GM18951 (cell line): ENCODE results near the gene CD86.
"Not testable (repeated sequence)": the region's sequence is repeated elsewhere in the genome, so short reads cannot be mapped to it uniquely, and the experiment has no call there.

Experiments
- POLR2A ChIP-seq: IDR thresholded peaks from 4 replicates; pipeline ENCODE4 v1.6.1; 2011; ENCODE audit warnings: mild to moderate bottlenecking; ENCODE audit not compliant: insufficient read length, insufficient read depth; ENCODE audit errors: extremely low read depth
- in situ Hi-C: fragments of 300-500 bp; cut with MboI; formaldehyde crosslinking; loops from one replicate; pipeline ENCODE4 v1.12.0; 2022; ENCODE audit warnings: low sequenced_read_pairs, mixed read lengths, inconsistent platforms; ENCODE audit not compliant: unreplicated experiment

CD86 gene

DNA sequence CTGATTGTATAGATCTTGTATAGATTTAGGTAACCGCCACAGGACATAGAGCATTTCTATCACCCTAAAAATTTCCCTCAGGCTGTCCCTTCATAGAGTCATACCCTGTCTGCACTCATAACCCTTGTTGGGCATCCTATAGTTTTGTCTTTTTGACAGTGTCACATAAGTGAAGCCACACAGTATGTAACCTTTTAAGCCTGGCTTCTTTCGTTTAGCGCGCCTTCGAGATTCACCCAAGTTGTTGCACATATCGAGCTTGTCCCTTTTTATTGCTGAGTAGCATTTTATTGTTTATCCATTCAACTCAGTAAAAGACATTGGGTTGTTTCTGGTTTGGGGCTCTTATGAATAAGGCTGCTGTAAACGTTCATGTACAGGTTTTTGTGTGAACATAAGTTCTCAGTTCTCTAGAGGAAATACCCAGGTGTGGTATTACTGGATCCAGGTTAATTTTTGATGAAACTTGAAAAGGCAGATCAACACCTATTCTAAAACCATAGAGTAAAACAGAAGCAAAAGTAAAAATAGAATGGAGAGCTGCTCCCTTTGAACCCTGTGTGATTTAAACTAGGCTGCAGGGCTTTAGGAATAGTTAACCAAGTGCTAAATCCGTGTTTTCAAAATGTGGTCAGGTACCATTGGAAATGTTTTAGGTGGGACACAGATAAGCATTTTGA is 49.5 kb downstream of the CD86 start:
- TF ChIP-seq POLR2A, result no peak
- in situ Hi-C loops, result loop anchor here (10.0 kb wide), 1 partner anchor 150 kb away; no protein-coding TSS in a partner anchor

DNA sequence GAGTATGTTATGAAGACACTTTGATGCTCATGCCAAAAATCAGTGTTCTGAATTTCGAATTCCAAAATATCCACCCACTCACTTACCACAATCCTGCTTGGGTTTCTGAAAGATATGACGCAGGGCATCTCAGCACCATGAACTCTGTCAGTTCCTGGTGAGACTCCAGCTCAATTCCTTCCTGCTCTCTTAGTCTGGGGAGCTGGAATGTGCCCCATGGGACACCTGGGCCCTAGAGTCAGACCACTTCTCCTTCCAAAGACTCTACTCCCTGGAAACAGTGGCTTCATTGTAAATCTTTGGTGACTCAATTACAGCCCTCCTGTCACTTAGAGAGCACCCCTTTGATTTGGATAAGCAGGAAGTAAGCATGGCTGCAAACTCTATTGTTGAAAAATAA is 50.5 kb downstream of the CD86 start:
- in situ Hi-C loops, result loop anchor here (10.0 kb wide), 1 partner anchor 149 kb away; no protein-coding TSS in a partner anchor
- no peak for TF ChIP-seq POLR2A

- no peak for TF ChIP-seq POLR2A
These were observed 52.0 kb downstream of the CD86 start for GRCh38 chr3:122107171-122107570.

GRCh38 chr3:122111974-122112373 is 56.8 kb downstream of the CD86 start:
- in situ Hi-C loops, result no loop called here
- TF ChIP-seq POLR2A, result no peak

More at GRCh38 chr3:122107171-122107570, 52.0 kb downstream of the CD86 start:
- in situ Hi-C loops, result loop anchor here (10.0 kb wide), 1 partner anchor 148 kb away; no protein-coding TSS in a partner anchor

GRCh38 chr3:122112754-122113153 is 57.6 kb downstream of the CD86 start:
- in situ Hi-C loops, result no loop called here

GRCh38 chr3:122123850-122124249 is 68.7 kb downstream of the CD86 start:
- in situ Hi-C loops, result no loop called here

More at GRCh38 chr3:122112754-122113153, 57.6 kb downstream of the CD86 start:
- TF ChIP-seq POLR2A, result no peak

GRCh38 chr3:122132949-122133540 is 77.9 kb downstream of the CD86 start:
- no peak for TF ChIP-seq POLR2A
- in situ Hi-C loops, result no loop called here

More at GRCh38 chr3:122123850-122124249, 68.7 kb downstream of the CD86 start:
- TF ChIP-seq POLR2A, result no peak

GRCh38 chr3:122146466-122146865 is 91.3 kb downstream of the CD86 start:
- in situ Hi-C loops, result no loop called here
- no peak for TF ChIP-seq POLR2A

- in situ Hi-C loops, result no loop called here
- no peak for TF ChIP-seq POLR2A
These were observed 93.9 kb downstream of the CD86 start for GRCh38 chr3:122148941-122149627.

GRCh38 chr3:122151480-122151879 is 96.3 kb downstream of the CD86 start:
- TF ChIP-seq POLR2A, result no peak
- in situ Hi-C loops, result no loop called here

DNA sequence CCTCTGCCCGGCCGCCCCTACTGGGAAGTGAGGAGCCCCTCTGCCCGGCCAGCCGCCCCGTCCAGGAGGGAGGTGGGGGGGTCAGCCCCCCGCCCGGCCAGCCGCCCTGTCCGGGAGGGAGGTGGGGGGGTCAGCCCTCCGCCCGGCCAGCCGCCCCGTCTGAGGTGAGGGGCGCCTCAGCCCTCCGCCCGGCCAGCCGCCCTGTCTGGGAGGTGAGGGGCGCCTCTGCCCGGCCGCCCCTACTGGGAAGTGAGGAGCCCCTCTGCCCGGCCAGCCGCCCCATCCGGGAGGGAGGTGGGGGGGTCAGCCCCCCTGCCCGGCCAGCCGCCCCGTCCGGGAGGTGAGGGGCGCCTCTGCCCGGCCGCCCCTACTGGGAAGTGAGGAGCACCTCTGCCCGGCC is 109.8 kb downstream of the CD86 start:
- in situ Hi-C loops, result not testable (repeated sequence)

DNA sequence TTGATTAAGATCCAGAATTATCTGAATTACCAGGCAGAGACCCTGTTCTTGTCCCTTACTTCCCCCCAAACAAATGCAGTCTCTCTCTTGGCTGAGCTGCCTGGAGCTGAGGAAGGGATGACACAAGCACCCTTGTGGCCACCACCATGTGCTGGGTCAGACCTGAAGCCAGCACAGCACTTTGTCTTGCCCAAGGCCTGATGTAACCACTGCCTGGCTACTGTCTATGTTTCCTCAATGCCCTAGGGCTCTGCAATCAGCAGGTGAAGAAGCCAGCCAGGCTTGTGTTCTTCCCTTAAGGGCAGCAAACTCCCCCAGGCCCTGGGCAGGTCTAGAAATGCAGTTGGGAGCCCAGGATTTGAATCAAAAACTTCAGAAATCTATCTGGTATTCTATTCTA is 112.5 kb downstream of the CD86 start:
- no peak for TF ChIP-seq POLR2A
- in situ Hi-C loops, result no loop called here

DNA sequence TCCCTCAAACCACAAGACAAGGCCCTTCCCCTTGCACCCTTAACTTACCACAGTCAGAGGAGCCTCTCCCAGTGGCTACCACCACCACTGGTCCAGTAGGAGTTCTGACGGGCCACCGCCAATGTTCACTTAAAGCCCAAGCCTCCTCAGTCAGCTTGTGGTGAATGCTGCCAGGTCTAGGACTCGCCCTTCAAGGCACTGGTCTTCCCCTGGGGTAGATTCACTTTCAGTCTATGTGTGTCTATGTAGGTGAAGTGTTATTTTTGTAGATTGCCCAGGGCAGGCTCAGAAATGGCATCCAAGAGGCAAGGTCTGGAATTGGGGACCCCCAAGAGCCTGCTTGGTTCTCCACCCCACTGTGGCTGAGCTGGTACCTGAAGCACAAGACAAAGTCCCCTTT is 112.9 kb downstream of the CD86 start:
- in situ Hi-C loops, result no loop called here
- no peak for TF ChIP-seq POLR2A

- in situ Hi-C loops, result no loop called here
- TF ChIP-seq POLR2A, result no peak
These were observed 114.7 kb downstream of the CD86 start for GRCh38 chr3:122169911-122170310.
